Stimulated activated CD4-positive, alpha-beta T cell treated with anti-CD3 and anti-CD28 coated beads, Interleukin-12 subunit alpha, Interleukin-12 subunit beta, amount 100 ng/mL, for 24 hours (primary cell): Measurements from ENCODE around the gene NPFFR2.
"Not testable (repeated sequence)": the region's sequence is repeated elsewhere in the genome, so short reads cannot be mapped to it uniquely, and the experiment has no call there.

Source experiments
- DNase-seq, 2 experiments: peaks; one replicate each; pipeline ENCODE4 v3.0.0-alpha.2; 2020; ENCODE audit warnings: low read depth in 2 of 2

The NPFFR2 gene

DNA sequence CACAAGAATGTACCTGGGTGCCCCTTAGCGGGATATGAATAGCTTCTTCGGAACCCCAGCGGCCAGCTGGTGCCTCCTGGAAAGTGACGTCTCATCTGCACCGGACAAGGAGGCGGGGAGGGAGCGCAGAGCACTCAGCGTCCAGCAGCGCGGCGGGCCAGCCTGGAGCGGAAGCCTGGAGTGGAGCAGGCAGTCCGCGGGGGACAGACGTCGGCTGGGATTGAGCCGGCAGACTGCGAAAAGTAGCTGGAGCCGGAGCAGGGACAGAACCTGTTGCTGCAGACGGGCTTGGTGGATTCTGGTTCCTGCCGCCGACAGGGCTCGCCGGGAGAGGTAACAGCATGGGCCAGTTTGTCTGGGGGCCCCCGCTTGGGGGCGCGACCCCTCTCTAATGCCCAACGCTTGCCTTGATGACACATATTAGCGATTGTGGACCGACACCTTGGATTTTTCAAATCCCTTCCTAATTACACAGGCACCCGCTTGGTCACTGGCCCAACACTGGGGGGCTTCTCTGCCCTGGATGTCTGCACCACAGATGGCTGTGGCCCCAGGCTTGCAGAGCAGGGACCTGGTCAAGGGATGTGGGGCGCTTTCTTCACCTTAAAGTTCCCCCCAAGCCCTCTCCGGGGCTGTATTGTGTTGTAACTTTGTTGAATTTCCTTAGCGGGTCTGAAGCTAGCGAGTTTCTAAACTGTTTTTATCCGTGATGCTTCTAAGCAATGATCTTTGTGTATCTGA is at the start of gene NPFFR2:
TSS of gene NPFFR2 (plus strand) at position 133 of the 741 bp plus-strand sequence. CDS start 96,592 bp downstream, outside the sequence.
- no peak for DNase-seq

DNA sequence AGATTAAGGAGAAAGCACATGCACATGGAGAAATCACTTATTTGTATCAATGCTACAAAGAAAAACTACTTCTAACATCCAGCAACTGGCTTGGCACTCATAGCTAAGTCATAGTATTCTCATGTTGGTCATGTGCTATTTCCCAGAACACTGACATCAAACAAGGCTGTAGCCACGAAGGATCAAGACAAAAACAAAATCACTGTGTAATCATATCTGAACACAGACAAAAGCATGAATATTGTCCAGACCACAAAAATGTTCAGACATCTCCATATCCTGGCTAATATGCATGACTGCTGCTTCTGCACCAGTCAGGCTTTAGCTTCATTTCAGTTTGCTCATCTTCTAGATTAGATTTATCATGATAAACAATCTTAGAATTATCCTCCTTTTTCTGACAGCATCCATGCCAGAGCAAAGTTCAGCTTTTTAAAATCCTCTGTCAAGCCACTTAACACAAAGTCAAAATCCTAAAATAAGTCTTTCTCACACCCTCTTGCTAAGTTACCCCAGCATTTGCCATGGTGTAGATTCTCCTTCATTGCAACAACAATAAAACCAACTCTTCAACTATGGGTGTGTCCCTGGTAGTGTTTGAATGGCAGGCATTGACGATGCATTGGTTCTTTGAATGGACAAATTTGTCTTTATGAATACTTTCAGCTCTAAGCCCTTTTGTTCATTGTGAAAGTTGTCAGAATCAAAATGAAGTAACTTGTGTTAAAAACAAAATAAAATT is 39.1 kb upstream of the NPFFR2 start:
- DNase-seq, result no peak

DNA sequence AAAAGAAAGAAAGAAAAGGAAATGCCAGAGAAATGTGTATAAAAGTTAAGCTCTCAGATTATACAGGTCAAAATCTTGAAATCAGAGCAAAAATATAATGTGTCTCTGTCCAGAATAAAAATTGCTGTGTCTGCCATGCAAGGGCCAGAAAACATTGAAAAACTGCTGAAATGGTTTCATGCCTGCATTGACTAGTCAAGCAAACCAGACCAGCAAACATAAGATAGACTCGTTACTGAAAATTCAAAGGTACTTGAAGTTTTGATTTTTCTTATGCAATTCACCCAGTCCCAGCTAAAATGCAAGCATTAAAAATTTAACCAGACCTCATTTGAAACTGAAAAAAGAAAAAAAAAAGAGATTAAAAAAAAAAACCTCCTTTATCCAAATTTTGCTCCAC is 37.2 kb upstream of the NPFFR2 start:
- DNase-seq, result no peak

DNA sequence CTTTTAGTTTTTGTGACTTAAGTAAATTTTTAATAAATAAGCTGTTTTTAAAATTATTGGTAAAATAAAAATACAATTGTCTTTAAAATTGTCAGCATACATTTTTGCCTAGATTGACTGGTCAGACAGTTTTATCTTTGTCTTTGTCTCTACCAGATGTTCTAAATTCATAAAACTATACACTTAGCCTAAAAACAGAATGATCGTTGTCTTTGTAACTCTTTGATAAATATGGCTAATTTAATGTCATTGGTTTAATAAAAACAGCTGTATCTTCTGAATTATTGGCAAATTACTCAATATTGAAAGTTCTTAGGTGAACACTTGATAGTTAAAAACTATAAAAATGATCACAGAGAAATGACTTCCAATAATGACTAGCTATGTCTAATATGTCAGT is 36.5 kb upstream of the NPFFR2 start:
- no peak for DNase-seq

DNA sequence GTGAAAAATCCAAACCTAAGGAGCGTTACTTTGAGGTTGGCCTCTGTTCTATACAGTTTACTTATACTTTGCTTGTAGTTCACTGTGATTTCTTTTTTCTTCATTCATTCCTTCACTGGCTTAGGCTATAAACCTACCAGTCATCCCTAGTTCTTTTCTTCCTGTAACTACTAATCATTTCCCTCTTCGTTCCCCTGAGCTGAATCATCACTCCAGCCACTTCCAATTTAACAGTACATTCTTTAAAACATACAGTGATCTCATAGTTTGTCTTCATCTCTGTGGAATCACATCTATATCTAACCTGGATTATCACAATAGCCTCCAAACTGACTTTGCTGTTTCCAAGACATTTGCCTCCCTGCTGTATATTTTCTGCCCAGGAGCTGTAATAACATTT is 25.2 kb upstream of the NPFFR2 start:
- DNase-seq, result no peak

DNA sequence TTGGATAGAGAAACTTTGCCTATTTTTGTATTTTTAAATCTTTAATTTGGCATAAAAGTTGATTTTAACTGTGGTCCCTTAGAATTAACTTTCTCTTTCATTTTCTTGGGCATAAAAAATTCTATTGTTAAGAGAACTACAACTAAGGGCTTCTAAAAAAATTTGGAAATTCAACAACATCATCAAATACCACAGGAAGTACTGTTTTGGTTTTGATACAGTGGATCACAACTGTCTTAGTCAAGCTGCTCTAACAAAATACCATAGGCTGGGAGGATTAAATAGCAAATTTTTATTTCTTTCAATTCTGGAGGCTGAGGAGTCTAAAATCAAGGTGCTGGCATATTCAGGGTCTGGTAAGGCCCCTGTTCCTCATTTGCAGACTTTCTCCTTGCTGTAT is 19.9 kb upstream of the NPFFR2 start:
- no peak for DNase-seq

DNA sequence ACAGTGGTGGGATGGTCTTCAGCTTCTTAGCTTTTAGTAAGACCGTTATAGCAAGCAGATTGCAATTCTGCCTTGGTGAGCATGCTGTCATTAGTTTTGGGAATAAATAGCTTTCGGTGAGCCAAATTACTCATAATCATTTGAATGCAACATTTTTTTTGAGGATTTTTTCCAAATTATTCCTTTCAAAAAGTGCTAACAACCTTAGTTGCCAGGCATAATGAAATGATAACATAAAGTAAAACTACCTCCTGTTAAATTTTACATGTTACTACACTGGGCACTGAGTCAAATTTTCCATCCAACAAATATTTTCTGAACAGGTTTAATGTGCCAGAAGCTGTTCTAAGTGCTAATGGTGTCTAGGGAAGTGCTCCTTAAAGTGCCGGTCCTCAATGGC is 15.8 kb upstream of the NPFFR2 start:
- no peak for DNase-seq

DNA sequence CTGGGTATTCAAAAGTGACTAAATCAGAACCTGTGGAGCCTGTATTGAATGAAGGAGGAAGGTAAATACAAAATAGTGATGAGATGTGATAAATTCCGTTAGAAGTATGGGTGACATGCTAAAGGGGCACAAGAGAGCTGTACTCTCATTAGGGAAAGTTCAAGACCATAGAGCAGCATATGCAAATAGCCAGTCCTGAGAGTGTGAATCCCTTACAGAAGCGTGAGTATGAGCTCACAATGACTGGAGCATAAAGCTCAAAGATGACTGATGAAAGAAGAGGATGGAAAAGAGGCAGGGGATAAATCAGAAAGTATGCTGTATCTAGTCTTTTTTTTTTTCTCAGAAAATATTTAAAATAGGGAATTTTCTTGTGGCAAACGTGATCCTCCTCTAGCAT is 12.1 kb upstream of the NPFFR2 start:
- DNase-seq, result no peak

DNA sequence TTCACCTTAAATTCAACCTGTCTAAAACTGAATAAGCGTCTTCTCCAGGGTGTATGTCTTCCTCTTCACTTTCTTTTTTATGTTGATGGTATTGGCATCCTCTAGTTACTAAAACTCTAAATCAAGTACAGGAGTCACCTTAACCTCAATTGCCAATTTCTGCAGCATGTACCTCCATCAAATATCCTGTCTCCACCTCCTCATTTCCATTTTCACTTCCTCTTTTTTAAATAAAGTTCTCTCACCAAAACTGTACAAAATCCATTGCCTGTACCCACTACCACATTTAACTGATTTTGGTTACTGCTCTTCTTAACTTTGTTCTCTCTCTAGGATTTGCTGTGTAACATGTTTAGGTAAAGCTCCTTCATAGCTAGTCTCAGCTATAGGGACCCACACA is 9.2 kb upstream of the NPFFR2 start:
- DNase-seq, result no peak

DNA sequence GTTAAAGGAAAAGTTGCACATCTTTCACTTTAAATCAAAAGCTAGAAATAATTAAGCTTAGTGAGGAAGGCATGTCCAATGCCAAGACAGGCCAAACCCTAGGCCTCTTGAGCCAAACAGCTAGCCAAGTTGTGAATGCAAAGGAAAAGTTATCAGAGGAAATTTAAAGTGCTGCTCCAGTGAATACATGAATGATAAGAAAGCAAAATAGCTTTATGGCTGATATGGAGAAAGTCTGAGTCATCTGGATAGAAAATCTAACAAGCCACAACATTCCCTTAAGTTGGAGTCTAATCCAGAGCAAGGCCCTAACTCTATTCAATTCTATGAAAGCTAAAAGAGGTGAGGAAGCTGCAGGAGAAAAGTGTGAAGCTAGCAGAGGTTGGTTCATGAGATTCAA is 23.8 kb downstream of the NPFFR2 start:
- no peak for DNase-seq

DNA sequence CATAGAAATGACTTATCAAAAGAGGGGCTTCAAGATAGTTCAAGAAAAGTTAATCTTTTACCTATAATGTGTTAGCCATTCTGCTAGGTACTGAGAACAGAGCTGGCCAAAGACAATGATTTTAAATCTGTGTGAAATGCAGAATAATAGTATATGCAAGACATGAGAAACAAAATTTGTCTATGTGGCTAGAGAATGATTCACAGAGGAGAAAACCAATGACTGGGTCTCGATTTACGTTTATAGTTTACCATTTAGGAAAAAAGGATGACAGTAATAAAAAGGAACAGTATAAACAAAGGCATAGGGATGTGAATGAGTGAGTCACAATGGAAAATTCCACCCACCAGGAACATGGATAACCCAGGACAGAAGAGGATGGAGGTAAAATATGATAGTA is 31.9 kb downstream of the NPFFR2 start:
- DNase-seq, result no peak

DNA sequence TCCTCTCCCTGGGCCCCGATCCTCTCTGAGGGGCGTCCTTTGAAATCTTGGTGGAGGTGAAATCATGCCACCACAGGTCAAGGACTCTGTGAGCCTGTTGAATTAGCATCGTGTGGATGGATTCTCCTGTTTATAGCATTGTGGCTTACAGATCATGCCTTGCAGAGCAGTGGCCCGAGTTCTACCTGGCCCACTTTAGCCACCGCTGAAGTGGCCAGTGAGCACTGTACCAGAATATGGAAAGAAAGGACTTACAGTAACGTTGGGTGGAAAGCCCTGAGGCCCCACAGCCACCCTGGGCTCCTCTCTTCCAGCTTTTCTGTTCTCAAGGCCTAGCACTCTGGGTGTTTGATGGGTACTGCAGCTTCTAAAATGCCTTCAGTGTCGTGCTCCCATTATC is 35.3 kb downstream of the NPFFR2 start:
- DNase-seq, result no peak

DNA sequence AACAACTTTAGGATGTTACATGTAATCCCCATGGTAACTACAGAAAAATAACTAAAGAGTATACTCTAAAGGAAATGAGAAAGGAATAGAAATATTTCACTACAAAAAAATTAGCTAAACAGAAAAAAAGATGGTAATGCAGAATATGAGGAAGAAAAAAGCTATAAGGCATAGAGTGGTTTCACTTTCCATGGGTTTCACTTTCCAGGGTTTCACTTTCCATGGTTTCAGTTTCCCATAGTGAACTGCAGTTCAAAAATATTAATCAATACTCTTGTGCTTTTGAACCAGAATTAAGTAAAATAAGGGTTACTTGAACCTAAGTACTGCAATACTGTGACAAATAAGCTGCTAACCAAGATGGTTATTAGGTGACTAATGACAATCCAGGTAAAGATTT is 42.0 kb downstream of the NPFFR2 start:
- no peak for DNase-seq

DNA sequence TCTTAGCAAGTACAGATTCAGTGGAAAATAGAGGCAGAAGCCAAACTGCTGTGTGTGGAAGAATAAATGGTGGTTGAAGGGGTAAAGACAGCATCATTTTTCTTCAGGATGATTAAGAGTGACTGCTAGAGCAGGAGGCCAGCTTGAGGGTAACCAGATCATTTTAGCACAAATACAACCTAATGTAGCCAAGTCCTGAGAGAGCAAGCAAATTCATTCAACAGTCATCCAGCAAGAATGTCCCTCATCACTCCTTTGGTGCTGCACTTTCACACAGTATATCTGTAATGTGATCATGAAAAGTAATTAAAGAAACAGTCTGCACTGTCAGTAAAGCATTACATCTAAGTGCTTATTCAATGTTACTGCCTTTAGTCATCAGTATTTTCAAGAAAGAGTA is 44.8 kb downstream of the NPFFR2 start:
- DNase-seq, result no peak

DNA sequence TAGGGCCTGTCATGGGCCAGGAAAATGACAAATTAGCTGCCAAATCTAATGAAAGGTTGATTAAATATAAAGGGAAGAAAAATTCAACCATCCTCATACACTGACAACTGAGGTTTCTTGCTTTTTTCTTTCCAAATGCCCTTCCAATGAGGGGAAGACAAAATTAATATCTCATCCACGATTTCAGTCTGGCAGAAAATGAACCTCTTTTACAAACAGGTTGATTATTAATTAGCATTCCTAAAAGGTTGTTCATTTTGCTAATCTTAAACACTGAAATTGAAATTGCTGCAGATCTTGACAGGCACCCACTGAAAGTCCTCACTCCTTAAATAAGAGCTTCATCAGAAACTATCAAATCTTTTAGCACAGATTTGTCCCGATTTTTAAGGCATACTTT is 45.5 kb downstream of the NPFFR2 start:
- no peak for DNase-seq

DNA sequence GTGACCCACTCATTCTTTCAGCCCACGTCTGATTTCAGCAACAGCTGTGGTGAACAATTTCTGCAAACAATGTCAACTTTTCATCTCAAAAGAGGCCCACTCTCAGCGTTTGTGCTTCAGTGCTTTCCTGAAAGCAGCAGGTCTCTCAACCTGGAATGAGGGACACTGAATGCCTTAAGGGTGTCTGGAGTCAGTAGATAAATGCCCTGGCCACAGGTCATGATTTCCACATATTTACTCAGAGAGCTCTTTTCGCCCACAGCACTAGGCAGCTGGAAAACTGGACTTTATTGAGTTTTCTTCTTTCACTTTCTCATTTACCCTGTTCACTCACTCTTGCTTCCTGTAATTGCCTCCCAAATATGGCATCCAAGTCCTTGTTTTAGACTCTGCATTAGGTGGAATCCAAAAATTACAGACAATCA is 52.8 kb downstream of the NPFFR2 start:
- no peak for DNase-seq

DNA sequence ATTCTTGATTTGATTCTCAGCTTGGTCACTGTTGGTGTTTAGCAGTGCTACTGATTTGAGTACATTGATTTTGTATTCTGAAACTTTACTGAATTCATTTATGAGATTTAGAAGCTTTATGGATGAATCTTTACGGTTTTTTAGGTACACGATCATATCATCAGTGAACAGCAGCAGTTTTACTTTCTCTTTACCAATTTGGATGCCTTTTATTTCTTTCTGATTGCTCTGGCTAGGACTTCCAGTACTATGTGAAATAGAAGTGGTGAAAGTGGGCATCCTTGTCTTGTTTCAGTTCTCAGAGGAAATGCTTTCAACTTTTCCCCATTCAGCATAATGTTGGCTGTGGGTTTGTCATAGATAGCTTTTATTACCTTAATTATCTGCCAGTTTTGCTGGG is 58.8 kb downstream of the NPFFR2 start:
- DNase-seq, result not testable (repeated sequence)

DNA sequence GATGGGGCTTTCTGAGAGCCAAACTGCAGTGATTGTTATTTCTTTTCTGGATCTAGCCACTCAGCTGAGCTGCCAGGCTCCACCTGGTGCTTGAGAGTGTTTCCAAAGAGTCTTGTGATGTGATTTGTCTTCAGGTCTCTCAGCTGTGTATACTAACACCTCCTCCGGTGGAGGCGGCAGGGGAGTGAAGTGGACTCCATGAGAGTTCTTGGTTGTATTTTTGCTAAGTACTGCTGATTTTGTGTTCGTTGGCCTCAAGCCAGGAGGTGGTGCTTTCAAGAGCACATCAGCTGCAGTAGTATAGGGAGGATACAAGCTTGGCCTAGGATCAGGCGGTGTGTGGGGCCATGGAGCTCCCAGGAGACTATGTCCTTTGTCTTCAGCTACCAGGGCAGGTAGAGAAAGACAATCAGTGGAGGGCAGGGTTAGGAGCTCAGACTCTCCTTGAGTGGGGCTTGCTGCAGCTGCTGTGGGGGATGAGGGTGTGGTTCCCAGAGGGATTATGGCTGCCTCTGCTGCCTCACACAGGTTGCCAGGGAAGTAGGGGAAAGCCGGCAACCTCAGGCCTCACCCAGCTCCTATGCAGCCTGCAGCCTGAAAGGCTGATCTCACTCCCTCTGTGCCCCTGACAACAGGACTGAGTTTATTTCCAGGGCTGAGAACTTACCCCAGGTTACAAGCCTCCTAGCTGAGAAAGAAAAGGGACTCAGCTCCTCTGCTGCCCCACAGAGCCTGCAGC is 62.4 kb downstream of the NPFFR2 start:
- no peak for DNase-seq

DNA sequence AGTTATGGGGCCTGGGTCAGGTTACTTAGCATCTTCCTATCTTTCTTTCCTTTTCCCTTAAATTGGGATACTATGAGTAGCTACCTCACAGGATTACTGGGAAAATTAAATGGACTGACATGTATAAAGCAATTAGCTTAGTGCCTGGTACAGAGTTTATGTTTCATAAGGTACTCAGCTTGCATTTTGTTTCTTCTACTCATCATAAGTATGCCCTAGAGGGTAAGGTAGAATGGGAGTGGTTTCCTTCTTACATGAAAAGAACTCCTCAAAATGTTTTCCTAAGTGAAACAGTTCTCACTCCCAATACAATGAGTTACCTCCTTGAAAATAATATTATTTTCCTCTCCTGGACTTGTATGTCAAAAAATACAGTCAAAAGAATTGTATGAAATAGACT is 75.7 kb downstream of the NPFFR2 start:
- no peak for DNase-seq

DNA sequence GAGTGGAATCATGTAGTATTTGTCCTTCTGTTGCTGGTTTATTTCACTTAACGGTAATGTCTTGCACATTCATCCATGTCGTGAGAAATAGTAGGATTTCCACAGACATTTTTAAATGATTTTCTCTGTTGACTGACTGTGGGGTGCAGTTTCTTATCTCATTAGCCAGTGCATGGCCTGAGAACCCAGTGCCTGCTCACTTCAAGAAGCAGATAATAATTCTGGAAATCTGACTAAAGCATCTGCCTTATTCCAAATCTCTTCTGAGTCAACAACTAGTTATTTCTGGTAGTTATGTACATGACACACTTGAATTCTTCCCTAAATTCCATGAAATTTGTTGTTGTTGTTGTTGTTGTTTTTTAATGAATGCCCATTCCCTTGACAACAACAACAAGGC is 77.6 kb downstream of the NPFFR2 start:
- DNase-seq, result no peak

DNA sequence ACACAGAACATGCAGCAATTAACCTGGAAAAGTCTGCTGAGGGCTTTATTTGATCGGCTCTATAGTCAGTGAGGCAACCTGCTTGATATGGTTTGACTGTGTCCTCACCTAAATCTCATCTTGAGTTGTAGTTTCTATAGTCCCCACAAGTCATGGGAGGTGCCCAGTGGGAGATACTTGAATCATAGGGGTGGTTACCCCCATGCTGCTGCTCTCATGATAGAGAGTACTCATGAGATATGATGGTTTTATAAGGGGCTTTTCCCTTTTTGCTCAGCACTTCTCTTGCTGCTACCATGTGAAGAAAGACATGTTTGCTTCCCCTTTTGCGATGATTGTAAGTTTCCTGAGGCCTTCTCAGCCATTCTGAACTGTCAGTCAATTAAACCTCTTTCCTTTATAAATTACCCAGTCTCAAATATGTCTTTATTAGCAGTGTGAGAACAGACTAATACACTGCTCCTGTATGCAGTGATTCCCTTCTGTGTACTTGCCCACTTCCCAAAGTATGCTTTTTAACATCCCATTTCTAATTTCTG is 78.2 kb downstream of the NPFFR2 start:
- DNase-seq, result no peak

DNA sequence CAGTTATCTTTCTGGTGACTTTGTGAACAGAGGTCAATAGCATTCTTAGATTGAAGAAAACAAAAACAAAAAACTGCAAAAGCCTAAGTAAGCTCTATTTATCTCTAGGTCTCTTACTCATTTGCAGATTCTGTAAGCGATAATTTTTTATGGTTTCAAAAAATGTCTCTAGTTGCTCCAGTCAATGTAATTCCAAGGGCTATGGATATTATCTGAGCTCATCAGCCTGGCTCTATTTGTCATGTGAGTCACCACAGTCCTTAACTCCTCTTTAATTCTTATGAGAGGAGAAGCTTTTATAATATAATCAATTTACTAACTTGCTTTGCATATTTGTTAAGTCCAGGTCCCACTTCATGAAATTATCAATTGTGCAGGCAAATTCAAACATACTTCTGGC is 79.1 kb downstream of the NPFFR2 start:
- no peak for DNase-seq

DNA sequence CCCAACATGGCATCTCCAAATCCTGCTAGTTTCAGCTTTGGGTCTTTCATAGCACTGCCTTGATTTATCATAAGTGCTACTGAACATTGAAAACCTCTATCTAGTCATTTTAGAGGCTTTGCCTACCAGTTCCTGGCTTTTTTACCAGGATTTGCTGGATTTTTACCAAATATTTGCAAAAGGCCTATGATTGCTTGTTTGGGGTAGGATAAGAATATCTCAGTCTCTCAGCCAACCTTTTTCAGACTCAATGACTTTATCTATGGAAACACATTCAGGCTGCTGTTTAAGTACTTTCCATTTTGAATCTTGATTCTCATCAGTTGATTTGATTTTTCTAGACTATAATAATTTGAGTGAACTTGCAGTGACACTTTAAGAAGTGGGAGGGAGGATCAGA is 80.1 kb downstream of the NPFFR2 start:
- DNase-seq, result no peak
